K562 (cell line): ENCODE data around the gene CDH3. TPM values are rescaled to one million over a fixed set of nuclear protein-coding genes. Genes with fewer than 3 reads are reported as not detected.
A peak's percentile ranks its signal among the peaks of the same experiment; 100 is the strongest.

ENCODE experiments used
- BRD9 ChIP-seq: fragments of 450-650 bp; IDR thresholded peaks from 2 replicates; pipeline ENCODE4 v1.6.1; 2018; ENCODE audit warnings: low read depth; ENCODE audit not compliant: partially characterized antibody
- BRF1 ChIP-seq: IDR thresholded peaks from 3 replicates; pipeline ENCODE4 v1.6.1; 2011; ENCODE audit warnings: borderline replicate concordance, mild to moderate bottlenecking; ENCODE audit not compliant: insufficient read length; ENCODE audit errors: extremely low read depth
- CAMTA2 ChIP-seq: fragments of 250-450 bp; sonication (Bioruptor Pico); conservative IDR thresholded peaks from 2 replicates; pipeline ENCODE4 v1.5.1; 2022
- DACH1 ChIP-seq: fragments of 450-650 bp; IDR thresholded peaks from 2 replicates; pipeline ENCODE4 v1.6.1; 2018; ENCODE audit not compliant: partially characterized antibody
- DPF2 ChIP-seq: fragments of 450-650 bp; IDR thresholded peaks from 2 replicates; pipeline ENCODE4 v1.6.1; 2016
- MNT ChIP-seq, 2 experiments: fragments of 450-650 bp; conservative IDR thresholded peaks; 2 replicates each; pipeline ENCODE4 v1.6.1; 2017; ENCODE audit warnings: mild to moderate bottlenecking in 2 of 2, moderate library complexity in 2 of 2
- MTA3 ChIP-seq: fragments of 450-650 bp; formaldehyde crosslinking; IDR thresholded peaks from 2 replicates; pipeline ENCODE4 v1.6.1; 2017; ENCODE audit warnings: mild to moderate bottlenecking, borderline replicate concordance
- NRF1 ChIP-seq, 2 experiments: fragments of 450-650 bp; IDR thresholded peaks in 1 of 2; conservative IDR thresholded peaks in 1 of 2; 2 replicates each; pipeline ENCODE4 v1.6.1; 2014; ENCODE audit warnings: mild to moderate bottlenecking in 2 of 2
- PML ChIP-seq: IDR thresholded peaks from 2 replicates; pipeline ENCODE4 v1.6.1; 2012; ENCODE audit warnings: low read length, inconsistent platforms
- PRDM10 ChIP-seq: fragments of 450-650 bp; IDR thresholded peaks from 2 replicates; pipeline ENCODE4 v1.6.1; 2018; ENCODE audit not compliant: partially characterized antibody
- PYGO2 ChIP-seq: fragments of 450-650 bp; IDR thresholded peaks from 2 replicates; pipeline ENCODE4 v1.6.1; 2016; ENCODE audit warnings: mild to moderate bottlenecking, missing genetic modification characterization, moderate library complexity, missing compliant biosample characterization
- RAD21 ChIP-seq, 2 experiments: fragments of 250-450 bp in 1 of 2; fragments of 450-650 bp in 1 of 2; sonication (Bioruptor Pico) in 1 of 2; formaldehyde crosslinking in 1 of 2; IDR thresholded peaks in 1 of 2; conservative IDR thresholded peaks in 1 of 2; 2 replicates each; pipeline versions ENCODE4 v1.4.0 to v1.8.0; 2020 to 2022; ENCODE audit warnings: mild to moderate bottlenecking in 2 of 2, moderate library complexity in 1 of 2
- RBFOX2 ChIP-seq: fragments of 200-400 bp; formaldehyde crosslinking; IDR thresholded peaks from 2 replicates; pipeline ENCODE4 v1.6.1; 2017; ENCODE audit warnings: low read depth, mild to moderate bottlenecking, low read length, moderate library complexity
- RFX7 ChIP-seq: fragments of 250-450 bp; sonication (Bioruptor Pico); IDR thresholded peaks from 2 replicates; pipeline ENCODE4 v1.5.1; 2021; ENCODE audit warnings: mild to moderate bottlenecking
- SREBF2 ChIP-seq: sonication (generic); formaldehyde crosslinking; IDR thresholded peaks from 2 replicates; pipeline ENCODE4 v1.4.0; 2020; ENCODE audit warnings: mild to moderate bottlenecking, missing genetic modification reagents
- SRSF7 ChIP-seq: fragments of 200-400 bp; formaldehyde crosslinking; optimal IDR thresholded peaks from 2 replicates; pipeline ENCODE3; 2017; ENCODE audit warnings: mild to moderate bottlenecking, low read depth, low read length
- TRIM24 ChIP-seq, 2 experiments: fragments of 450-650 bp; IDR thresholded peaks; 2 replicates each; pipeline ENCODE4 v1.6.1; 2016
- ZBTB8A ChIP-seq: fragments of 450-650 bp; IDR thresholded peaks from 2 replicates; pipeline ENCODE4 v1.6.1; 2018; ENCODE audit warnings: mild to moderate bottlenecking, moderate library complexity; ENCODE audit not compliant: partially characterized antibody
- ZNF354B ChIP-seq: fragments of 250-450 bp; sonication (Bioruptor Pico); IDR thresholded peaks from 2 replicates; pipeline ENCODE4 v1.4.0; 2020
- polyA plus RNA-seq, 8 experiments: library from polyadenylated mRNA; depleted of rRNA in 4 of 8; stranded (reverse) in 5 of 8; unstranded in 3 of 8; fragments of >200 nt; fragmentation: Nextera tagmentation in 2 of 8; fragmentation: Illumina TruSeq in 1 of 8; extraction: Ambion mirVana in 2 of 8; extraction: Trizol in 1 of 8; gene quantifications; 2 replicates each; pipeline versions ENCODE4 v1.2.1 to v1.2.3, GENCODE V29; 2011 to 2014; ENCODE audit warnings: inconsistent platforms in 1 of 8, missing spikeins in 1 of 8
- total RNA-seq, 7 experiments: library from RNA; depleted of rRNA in 6 of 7; stranded (reverse); fragments of >200 nt in 6 of 7; fragmentation: Illumina TruSeq in 2 of 7; extraction: Trizol in 2 of 7; gene quantifications; 2 replicates each; pipeline versions ENCODE4 v1.2.1 to v1.2.3, GENCODE V29; 2011 to 2021; ENCODE audit warnings: low replicate concordance in 1 of 7
- TF ChIP-seq, protein P1 (sequence below), 2 experiments: fragments of 450-650 bp in 1 of 2; IDR thresholded peaks; 2 replicates each; pipeline ENCODE4 v1.6.1; 2011 to 2017; ENCODE audit warnings: low read depth in 2 of 2, antibody characterized with exemption in 1 of 2, borderline replicate concordance in 1 of 2, low read length in 1 of 2, mild to moderate bottlenecking in 1 of 2, mixed read lengths in 1 of 2; ENCODE audit not compliant: control insufficient read depth in 1 of 2

Gene CDH3
- total and polyA plus RNA-seq, 9 of the 15 experiments (the other 6 are each of a cell fraction or from before 2014, with no cell fraction given) = 0.06 to 0.09 TPM; not detected in 7

- TF ChIP-seq DACH1 = no peak
- TF ChIP-seq BRF1 = no peak
- TF ChIP-seq PRDM10 = peak; percentile 82
- TF ChIP-seq BRD9 = no peak
- TF ChIP-seq CAMTA2 = no peak
- 0 out of 4 replicates have a peak, but pooled peaks of 1 of the 2 experiments have one; percentile 9 for TF ChIP-seq NRF1 (conservative IDR thresholded peaks at IDR 0.05 in 1 of 2, IDR thresholded peaks at IDR 0.05 in 1 of 2)
- TF ChIP-seq DPF2 = no peak
- no peak for TF ChIP-seq TRIM24 (IDR thresholded peaks at IDR 0.05)
- TF ChIP-seq PML = no peak
- TF ChIP-seq SREBF2 (CRISPR knock-in tag) = no peak
- TF ChIP-seq RFX7 (CRISPR knock-in tag) = no peak
- no peak for TF ChIP-seq ZNF354B (CRISPR knock-in tag)
- no peak for TF ChIP-seq MTA3
- TF ChIP-seq, protein P1, sequence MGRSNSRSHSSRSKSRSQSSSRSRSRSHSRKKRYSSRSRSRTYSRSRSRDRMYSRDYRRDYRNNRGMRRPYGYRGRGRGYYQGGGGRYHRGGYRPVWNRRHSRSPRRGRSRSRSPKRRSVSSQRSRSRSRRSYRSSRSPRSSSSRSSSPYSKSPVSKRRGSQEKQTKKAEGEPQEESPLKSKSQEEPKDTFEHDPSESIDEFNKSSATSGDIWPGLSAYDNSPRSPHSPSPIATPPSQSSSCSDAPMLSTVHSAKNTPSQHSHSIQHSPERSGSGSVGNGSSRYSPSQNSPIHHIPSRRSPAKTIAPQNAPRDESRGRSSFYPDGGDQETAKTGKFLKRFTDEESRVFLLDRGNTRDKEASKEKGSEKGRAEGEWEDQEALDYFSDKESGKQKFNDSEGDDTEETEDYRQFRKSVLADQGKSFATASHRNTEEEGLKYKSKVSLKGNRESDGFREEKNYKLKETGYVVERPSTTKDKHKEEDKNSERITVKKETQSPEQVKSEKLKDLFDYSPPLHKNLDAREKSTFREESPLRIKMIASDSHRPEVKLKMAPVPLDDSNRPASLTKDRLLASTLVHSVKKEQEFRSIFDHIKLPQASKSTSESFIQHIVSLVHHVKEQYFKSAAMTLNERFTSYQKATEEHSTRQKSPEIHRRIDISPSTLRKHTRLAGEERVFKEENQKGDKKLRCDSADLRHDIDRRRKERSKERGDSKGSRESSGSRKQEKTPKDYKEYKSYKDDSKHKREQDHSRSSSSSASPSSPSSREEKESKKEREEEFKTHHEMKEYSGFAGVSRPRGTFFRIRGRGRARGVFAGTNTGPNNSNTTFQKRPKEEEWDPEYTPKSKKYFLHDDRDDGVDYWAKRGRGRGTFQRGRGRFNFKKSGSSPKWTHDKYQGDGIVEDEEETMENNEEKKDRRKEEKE (IDR thresholded peaks at IDR 0.05; ENCODE audit: borderline replicate concordance in 1 of 2, control insufficient read depth in 1 of 2, low read depth in 2 of 2, low read length in 1 of 2) = no peak
- no peak for TF ChIP-seq PYGO2
- no peak for TF ChIP-seq MNT (conservative IDR thresholded peaks at IDR 0.05)
- TF ChIP-seq RAD21 (CRISPR knock-in tag; conservative IDR thresholded peaks at IDR 0.05 in 1 of 2, IDR thresholded peaks at IDR 0.05 in 1 of 2) = no peak
- no peak for TF ChIP-seq RBFOX2
- TF ChIP-seq ZBTB8A = no peak
- no peak for TF ChIP-seq SRSF7
Measured at GRCh38 chr16:68731637-68732036, 86.5 kb downstream of the CDH3 start (continued).
